IMR-90 (cell line): ENCODE measurements around the gene THOP1. TPM values are rescaled to one million over a fixed set of nuclear protein-coding genes. Genes with fewer than 3 reads are reported as not detected.
"Not testable (repeated sequence)": the region's sequence is repeated elsewhere in the genome, so short reads cannot be mapped to it uniquely, and the experiment has no call there.

Source experiments
- ATAC-seq: fragments of 200-7000 bp; cut with Tn5 transposase; 2 replicates; pipeline ENCODE4 v1.9.1; 2020; ENCODE audit warnings: low read depth, mild to moderate bottlenecking, moderate library complexity
- BruUV-seq: library from RNA; stranded (reverse); fragments of 400-500 nt; replicated peaks from 2 replicates; lab custom pipeline; 2021; lab: Mats Ljungman, UMichigan
- CTCF ChIA-PET: fragments of 300-600 bp; formaldehyde crosslinking; extraction: SDS; loops from one replicate; lab custom pipeline; 2021; ENCODE audit warnings: antibody characterized with exemption; lab: Yijun Ruan, JAX
- POLR2A ChIA-PET: fragments of 300-600 bp; sonication (Branson Sonifier 250); formaldehyde crosslinking; loops from one replicate; lab custom pipeline; 2022; ENCODE audit warnings: antibody characterized with exemption; ENCODE audit not compliant: unreplicated experiment; lab: Charles Lee
- DNase-seq: peaks from one replicate; pipeline ENCODE4 v3.0.0; 2013
- H2AFZ ChIP-seq: replicated peaks from 2 replicates; pipeline ENCODE3; 2013; ENCODE audit warnings: low read length, mild to moderate bottlenecking; ENCODE audit not compliant: poor library complexity
- H2AK5ac ChIP-seq: 2 replicates; pipeline ENCODE4 v1.6.1; 2013; ENCODE audit warnings: low read depth, low read length, inconsistent platforms
- H2AK9ac ChIP-seq: replicated peaks from 2 replicates; pipeline ENCODE3; 2013; ENCODE audit warnings: mild to moderate bottlenecking, low read depth, low read length, moderate library complexity; ENCODE audit not compliant: poor library complexity
- H2BK120ac ChIP-seq: 2 replicates; pipeline ENCODE4 v1.6.1; 2013; ENCODE audit warnings: low read depth, low read length, inconsistent platforms
- H2BK15ac ChIP-seq: 3 replicates; pipeline ENCODE4 v1.6.1; 2013; ENCODE audit warnings: low read depth, low read length, inconsistent platforms
- H2BK20ac ChIP-seq: 2 replicates; pipeline ENCODE4 v1.6.1; 2013; ENCODE audit warnings: low read depth, mild to moderate bottlenecking, inconsistent platforms, low read length, moderate library complexity
- H2BK5ac ChIP-seq: 2 replicates; pipeline ENCODE4 v1.6.1; 2013; ENCODE audit warnings: mild to moderate bottlenecking, low read depth, low read length, inconsistent platforms; ENCODE audit not compliant: poor library complexity, severe bottlenecking
- H3K14ac ChIP-seq: replicated peaks from 2 replicates; pipeline ENCODE4 v1.6.1; 2013; ENCODE audit warnings: low read depth, low read length, inconsistent platforms
- H3K18ac ChIP-seq: 2 replicates; pipeline ENCODE4 v1.6.1; 2013; ENCODE audit warnings: low read depth, low read length, control low read depth
- H3K23ac ChIP-seq: 2 replicates; pipeline ENCODE4 v1.6.1; 2013; ENCODE audit warnings: low read depth, low read length, inconsistent platforms
- H3K27ac ChIP-seq: 2 replicates; pipeline ENCODE4 v1.5.1; 2013; ENCODE audit warnings: mild to moderate bottlenecking, control low read depth, low read length; ENCODE audit not compliant: insufficient read depth
- H3K27me3 ChIP-seq: 2 replicates; pipeline ENCODE4 v1.6.1; 2013; ENCODE audit warnings: low read length; ENCODE audit not compliant: control insufficient read depth, insufficient read depth
- H3K36me3 ChIP-seq: 2 replicates; pipeline ENCODE4 v1.6.1; 2013; ENCODE audit warnings: low read length, mixed read lengths; ENCODE audit not compliant: control insufficient read depth, insufficient read depth
- H3K4ac ChIP-seq: 2 replicates; pipeline ENCODE4 v1.6.1; 2013; ENCODE audit warnings: low read depth, low read length, inconsistent platforms
- H3K4me1 ChIP-seq: 2 replicates; pipeline ENCODE4 v1.6.1; 2013; ENCODE audit warnings: low read length, mixed read lengths; ENCODE audit not compliant: control insufficient read depth, insufficient read depth
- H3K4me2 ChIP-seq: 2 replicates; pipeline ENCODE4 v1.6.1; 2013; ENCODE audit warnings: low read depth, mild to moderate bottlenecking, control low read depth, low read length, moderate library complexity
- H3K4me3 ChIP-seq: 2 replicates; pipeline ENCODE4 v1.5.1; 2013; ENCODE audit warnings: low read depth, mild to moderate bottlenecking, control low read depth, low read length, moderate library complexity; ENCODE audit not compliant: insufficient read depth
- H3K56ac ChIP-seq: 2 replicates; pipeline ENCODE4 v1.6.1; 2013; ENCODE audit warnings: low read length, inconsistent platforms; ENCODE audit not compliant: insufficient read depth; ENCODE audit errors: extremely low read depth
- H3K79me1 ChIP-seq, 2 experiments: 2 replicates each; pipeline ENCODE4 v1.6.1; 2013; ENCODE audit warnings: low read length in 2 of 2, inconsistent platforms in 1 of 2, low read depth in 1 of 2
- H3K9ac ChIP-seq: 2 replicates; pipeline ENCODE4 v1.6.1; 2013; ENCODE audit warnings: low read depth, low read length, control low read depth
- H3K9me1 ChIP-seq: 2 replicates; pipeline ENCODE4 v1.6.1; 2013; ENCODE audit warnings: low read length, inconsistent platforms; ENCODE audit not compliant: insufficient read depth
- H3K9me3 ChIP-seq: 2 replicates; pipeline ENCODE4 v1.6.1; 2013; ENCODE audit warnings: low read length; ENCODE audit not compliant: control insufficient read depth, insufficient read depth
- H4K20me1 ChIP-seq: 2 replicates; pipeline ENCODE4 v1.6.1; 2013; ENCODE audit warnings: low read length, inconsistent platforms; ENCODE audit not compliant: insufficient read depth
- H4K5ac ChIP-seq: 2 replicates; pipeline ENCODE4 v1.6.1; 2013; ENCODE audit warnings: mild to moderate bottlenecking, low read depth, low read length, control low read depth
- H4K8ac ChIP-seq, 2 experiments: 2 replicates each; pipeline ENCODE4 v1.6.1; 2013; ENCODE audit warnings: low read depth in 2 of 2, low read length in 2 of 2, control low read depth in 1 of 2, inconsistent platforms in 1 of 2
- H4K91ac ChIP-seq: 2 replicates; pipeline ENCODE4 v1.6.1; 2013; ENCODE audit warnings: low read depth, low read length, inconsistent platforms; ENCODE audit not compliant: insufficient read depth
- WGBS, 2 experiments: methylation state at CpG; one replicate each; pipeline versions ENCODE4 v1.1.5 to v1.1.7; 2013; ENCODE audit warnings: missing lambda C conversion rate in 2 of 2; ENCODE audit not compliant: insufficient read length in 1 of 2; ENCODE audit errors: extremely low coverage in 2 of 2; 5-methylcytosine and 5-hydroxymethylcytosine counted together
- dilution Hi-C: fragments of 300-500 bp; cut with HindIII; formaldehyde crosslinking; loops from one replicate; pipeline ENCODE4 v1.14.3; 2018; ENCODE audit warnings: low sequenced_read_pairs; ENCODE audit not compliant: unreplicated experiment
- in situ Hi-C: fragments of 300-500 bp; cut with MboI; formaldehyde crosslinking; loops from 3 replicates; pipeline ENCODE4 v1.14.3; 2019; ENCODE audit warnings: low sequenced_read_pairs, inconsistent platforms, mixed read lengths
- intact Hi-C: fragments of 100-400 bp; cut with micrococcal nuclease; formaldehyde crosslinking; loops from 2 replicates; pipeline ENCODE4 v1.10.0; 2022
- polyA plus RNA-seq, 3 experiments: library from polyadenylated mRNA; depleted of rRNA; stranded (reverse); fragments of >200 nt; gene quantifications; 2 replicates each; pipeline ENCODE4 v1.2.3, GENCODE V29; 2012; ENCODE audit warnings: low replicate concordance in 1 of 3
- total RNA-seq: library from RNA; depleted of rRNA; stranded (reverse); fragments of >200 nt; gene quantifications from 2 replicates; pipeline ENCODE4 v1.2.3, GENCODE V29; 2012

Gene THOP1
- total and polyA plus RNA-seq, 2 of the 4 experiments (the other 2 are of a cell fraction), result 57.5 to 91.9 TPM

DNA sequence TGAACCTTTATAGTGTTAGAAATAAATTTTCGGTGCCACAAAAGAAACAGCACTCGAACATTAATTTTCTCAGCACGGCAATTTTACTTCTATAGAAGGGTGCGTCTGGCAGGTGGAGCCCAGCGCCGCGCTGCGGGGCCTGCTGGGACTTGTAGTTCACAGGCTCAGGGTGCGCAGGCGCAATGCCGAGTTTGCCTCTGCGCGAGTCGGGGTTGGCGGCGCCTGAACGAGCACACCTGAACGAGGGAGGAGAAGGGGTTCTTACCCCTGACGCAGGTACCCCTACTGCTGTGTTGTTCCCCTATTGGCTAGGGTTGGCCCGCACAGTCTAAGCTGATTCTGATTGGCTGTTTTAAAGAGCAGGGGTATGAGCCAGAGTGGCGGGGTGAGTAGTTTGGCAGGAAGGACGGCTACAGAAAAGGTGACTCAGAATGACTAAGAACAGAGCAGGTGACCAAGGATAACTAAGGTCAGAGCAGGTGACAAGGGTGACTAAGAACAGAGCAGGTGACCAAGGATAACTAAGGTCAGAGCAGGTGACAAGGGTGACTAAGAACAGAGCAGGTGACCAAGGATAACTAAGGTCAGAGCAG is 32.0 kb downstream of the THOP1 start:
- H2AK5ac ChIP-seq, dilution Hi-C loops, H3K27me3 ChIP-seq, H3K36me3 ChIP-seq, intact Hi-C loops, H4K20me1 ChIP-seq, H2BK20ac ChIP-seq, H3K56ac ChIP-seq, H3K9ac ChIP-seq, H3K23ac ChIP-seq, H3K9me3 ChIP-seq, H2BK120ac ChIP-seq, in situ Hi-C loops, POLR2A ChIA-PET, H3K9me1 ChIP-seq, H3K4me2 ChIP-seq, H3K14ac ChIP-seq, H3K27ac ChIP-seq, H4K8ac ChIP-seq, CTCF ChIA-PET, H2AK9ac ChIP-seq, H2AFZ ChIP-seq, H2BK5ac ChIP-seq, H3K4ac ChIP-seq, H4K91ac ChIP-seq, ATAC-seq, BruUV-seq, H3K4me3 ChIP-seq, H3K4me1 ChIP-seq, H3K18ac ChIP-seq, H4K5ac ChIP-seq, H2BK15ac ChIP-seq: not testable (repeated sequence)
- H3K79me1 ChIP-seq, result peaks cover 6 to 11% of the 10 kb centered on the region in 2 experiments; a peak in 2 of 4 replicates
- DNase-seq, result peak; percentile 11
- WGBS, 2 experiments, result 51% methylated on average over 7 of the region's 22 CpGs; no CpG with 5 or more reads in 1 of the 2 experiments
